GM19395 (cell line): ENCODE data around the gene LMBRD2.

Experiments used
- ATAC-seq: cut with Tn5 transposase; IDR thresholded peaks from one replicate; pipeline ENCODE4 v1.9.1; 2021; ENCODE audit warnings: mild to moderate bottlenecking, moderate library complexity; ENCODE audit not compliant: unreplicated experiment

LMBRD2 gene

DNA sequence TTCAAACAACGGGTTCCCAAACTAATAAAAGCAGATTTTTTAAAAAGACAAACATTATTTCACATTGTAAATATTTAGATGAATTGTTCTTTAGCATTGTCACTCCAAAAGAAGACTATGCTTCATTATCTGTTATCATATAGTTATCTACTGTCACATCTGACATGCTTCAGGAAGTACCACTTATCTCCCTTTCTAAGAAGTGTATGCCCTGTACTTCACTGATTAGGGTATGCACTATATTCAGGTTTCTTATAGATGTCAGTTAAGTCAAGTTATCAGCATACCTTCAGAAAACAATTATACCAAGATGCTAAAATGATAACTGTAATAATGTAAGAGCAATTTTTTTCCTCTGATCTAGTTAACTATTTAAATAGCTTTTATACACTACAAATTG is 40.4 kb downstream of the LMBRD2 start:
- ATAC-seq: no peak

- ATAC-seq: no peak
These were observed 42.8 kb downstream of the LMBRD2 start for GRCh38 chr5:36108758-36109460.

DNA sequence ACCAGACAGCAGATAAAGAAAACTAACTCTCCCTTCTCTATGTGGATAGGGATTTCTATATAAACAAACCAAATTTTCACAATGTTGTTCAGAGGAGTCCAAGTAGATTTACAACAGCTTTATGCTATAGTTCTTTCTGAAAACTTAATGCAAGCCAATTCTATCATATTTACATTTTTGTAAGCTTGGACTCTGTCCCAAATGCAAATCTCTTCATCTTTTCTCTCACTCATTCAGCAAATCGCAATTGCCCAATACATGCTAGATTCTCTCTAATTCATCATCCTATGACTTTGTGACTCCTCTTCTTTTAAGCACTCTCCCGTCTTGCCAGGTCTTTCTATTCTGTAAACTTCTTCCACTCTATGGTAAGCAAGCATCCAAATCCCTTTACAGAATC is 45.9 kb downstream of the LMBRD2 start:
- no peak for ATAC-seq

- no peak for ATAC-seq
These were observed 51.9 kb downstream of the LMBRD2 start for GRCh38 chr5:36099748-36100147.

- ATAC-seq: no peak
These were observed 55.2 kb downstream of the LMBRD2 start for GRCh38 chr5:36096486-36096885.

DNA sequence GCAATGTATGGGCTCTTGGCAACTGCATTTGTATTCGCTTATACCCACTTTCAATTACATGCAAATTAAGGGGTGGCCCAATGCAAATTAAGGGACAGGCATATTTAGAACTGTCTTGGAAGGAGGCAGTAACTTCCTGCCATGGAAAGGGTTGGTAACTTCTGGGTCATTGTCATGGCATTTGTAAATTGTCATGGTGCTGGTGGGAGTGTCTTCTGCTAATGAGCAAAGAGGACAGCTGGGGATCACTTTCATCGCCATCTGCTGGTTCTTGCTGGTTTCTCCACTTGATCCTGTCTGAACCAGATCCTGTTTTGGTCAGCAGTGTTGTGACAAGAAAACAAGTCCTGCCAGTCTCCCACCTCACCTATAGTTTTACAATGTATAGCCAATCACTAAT is 61.7 kb downstream of the LMBRD2 start:
- peak; percentile 89 for ATAC-seq

DNA sequence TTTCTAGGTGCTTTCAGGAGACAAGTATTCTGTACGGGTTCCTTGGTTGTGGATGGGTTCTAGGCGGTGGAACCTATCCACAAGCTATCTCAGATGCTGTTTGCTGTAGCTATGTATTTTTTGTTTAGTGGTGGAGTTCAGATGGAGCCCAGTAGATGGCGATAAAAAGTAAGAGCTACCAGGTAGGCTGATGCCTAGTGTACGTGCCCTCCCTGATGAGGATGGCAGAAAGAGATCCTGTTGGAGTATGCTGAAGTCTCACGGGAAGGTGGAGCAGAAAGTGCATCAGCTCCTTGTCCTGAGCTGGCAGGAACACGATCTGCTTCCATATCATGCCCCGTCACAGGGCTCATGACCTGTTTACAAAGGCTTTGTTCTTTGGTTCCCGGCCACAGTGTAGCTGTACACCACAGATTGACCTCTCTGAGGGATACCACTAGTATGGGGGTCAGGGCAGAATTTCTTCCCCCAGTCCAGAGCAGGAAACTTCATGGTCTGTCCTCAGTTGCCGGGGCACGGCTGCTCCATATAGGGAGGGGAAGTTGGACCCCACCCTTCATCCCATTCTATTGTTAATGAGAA is 72.4 kb downstream of the LMBRD2 start:
- ATAC-seq: peak; percentile 97

GRCh38 chr5:36078430-36078829 is 73.3 kb downstream of the LMBRD2 start:
- ATAC-seq: no peak

DNA sequence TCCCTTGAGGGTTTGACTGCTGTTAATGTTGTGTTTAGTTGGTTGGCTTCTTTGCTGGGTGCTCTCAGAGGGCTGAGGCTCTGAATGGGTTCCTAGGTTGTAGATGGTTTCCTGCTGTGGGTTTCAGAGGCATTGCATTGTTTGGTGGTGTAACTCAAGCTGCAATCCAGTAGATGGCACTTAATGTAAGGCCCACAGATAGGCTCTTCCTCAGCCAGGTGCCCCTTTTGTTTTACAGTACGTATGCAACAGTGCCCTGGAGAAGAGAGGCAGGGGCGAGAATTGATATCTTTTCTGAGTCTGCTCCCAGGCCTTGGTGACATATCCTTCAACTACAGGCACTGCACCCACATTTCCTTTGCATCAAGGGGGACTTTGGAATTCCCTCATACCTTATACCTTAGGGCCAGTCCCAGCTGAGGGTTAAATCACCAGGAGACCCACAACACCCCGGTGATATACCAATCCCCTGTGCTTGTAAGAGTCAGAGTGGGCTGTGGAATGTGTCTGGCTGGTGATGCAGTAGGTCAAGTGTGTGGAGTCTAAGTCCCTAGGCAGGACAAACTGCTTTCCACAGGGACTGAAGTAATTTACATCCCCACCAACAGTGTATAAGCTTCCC is 78.0 kb downstream of the LMBRD2 start:
- ATAC-seq: peak; percentile 82

- peak; percentile 75 for ATAC-seq
These were observed 80.8 kb downstream of the LMBRD2 start for GRCh38 chr5:36070687-36071571.

GRCh38 chr5:36068751-36069281 is 82.9 kb downstream of the LMBRD2 start:
- no peak for ATAC-seq

DNA sequence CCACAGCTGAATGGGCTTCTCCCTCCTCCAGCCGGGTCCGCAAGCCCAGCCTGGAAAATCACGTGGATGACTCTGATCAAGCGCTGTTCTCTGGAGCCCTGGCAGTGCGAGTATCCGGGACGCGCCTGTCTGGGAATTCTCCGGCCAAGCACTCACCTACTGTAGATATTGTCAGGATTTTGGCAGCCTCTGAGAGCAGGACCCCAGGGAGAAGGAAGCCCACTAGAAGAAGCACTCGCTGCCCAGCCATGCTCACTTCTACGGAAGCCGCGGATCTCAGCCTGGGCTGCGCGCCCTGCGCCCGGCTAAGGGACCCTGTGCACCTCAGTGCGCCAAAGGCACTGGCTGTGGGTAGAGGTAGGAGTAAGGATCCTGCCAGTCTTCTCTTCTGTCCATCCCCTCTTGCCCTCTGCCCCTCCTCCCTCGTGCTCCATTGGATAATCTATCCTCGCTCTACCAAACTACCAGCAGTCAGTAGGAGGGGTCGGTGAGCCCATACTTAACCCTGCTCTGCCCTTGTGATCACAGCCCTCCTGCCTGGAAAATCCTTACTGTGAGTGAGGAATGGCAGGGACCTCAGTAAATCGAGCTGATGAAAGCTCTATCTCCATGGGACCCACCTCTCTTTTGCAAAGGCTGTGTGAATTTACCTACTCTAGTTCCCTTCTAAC is 85.0 kb downstream of the LMBRD2 start, which contains the start of gene UGT3A2:
Gene UGT3A2 (minus strand): TSS at position 343 of the 671 bp plus-strand sequence. CDS start 93 bp downstream, at position 250.
- ATAC-seq: no peak

DNA sequence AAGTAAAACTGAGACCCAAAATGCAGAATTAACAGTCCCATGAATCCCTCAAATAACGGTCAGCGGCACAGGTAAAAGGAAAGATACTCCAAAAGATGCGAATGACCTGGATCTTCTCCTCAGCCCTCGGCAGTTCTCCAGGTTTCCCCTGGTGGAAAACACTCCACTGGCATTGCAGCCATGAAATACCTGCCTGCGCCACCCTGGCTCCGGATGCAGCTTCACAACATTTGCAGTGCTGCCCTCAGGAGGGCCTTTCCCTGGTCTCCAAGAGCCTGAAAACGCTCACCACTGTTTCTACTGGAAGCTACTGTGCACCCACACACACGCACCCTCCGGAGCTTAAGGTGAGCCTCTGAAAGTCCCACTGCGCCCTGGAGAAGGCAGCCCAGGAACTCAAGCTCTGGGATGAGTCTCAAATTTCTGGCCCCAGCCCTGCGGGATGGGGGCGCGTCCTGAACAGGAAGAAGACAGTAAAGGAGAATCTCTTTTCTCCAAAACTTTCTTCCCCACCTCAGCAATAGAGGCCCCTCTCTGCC is 85.6 kb downstream of the LMBRD2 start:
- no peak for ATAC-seq

- no peak for ATAC-seq
These were observed 91.2 kb downstream of the LMBRD2 start for GRCh38 chr5:36060420-36060887.

DNA sequence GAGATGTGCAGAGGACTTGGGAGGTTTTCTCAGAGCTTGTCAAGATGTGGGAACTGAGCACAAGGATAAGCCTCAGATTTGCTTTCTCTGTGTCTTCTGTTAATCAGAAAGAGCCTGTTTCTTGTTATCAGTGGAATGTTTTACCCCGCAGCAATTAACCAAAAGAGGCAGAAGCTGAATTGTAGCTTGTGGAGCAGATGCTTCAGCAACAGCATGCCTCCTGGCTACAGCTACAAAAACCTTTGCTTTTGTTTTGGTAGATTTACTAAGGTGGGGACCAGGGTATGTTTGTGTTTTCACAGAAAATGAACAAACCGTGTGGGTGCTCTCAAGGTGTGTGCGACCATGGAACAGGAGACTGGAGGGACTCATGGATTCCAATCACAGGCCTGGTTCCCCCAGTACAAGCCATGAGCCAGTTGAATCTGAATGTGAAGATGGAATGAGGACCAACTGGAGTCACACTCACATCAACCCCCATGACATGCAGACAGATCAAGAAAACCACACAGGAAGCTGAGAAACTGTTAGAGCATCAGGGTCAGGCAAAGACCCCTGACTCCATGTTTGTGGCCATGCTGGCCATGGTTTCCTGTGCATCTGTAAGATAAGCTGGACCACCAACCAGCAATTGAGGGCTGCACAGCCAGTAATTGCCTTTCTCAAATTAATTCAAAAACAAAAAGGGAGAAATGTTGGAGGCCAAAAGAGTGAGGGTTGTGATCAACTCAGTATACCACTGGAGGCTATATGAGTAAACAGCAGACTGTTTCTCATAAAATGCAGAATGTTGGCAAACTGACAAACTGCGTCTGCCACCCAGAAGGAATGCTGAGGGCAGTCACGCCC is 91.9 kb downstream of the LMBRD2 start:
- ATAC-seq: no peak

DNA sequence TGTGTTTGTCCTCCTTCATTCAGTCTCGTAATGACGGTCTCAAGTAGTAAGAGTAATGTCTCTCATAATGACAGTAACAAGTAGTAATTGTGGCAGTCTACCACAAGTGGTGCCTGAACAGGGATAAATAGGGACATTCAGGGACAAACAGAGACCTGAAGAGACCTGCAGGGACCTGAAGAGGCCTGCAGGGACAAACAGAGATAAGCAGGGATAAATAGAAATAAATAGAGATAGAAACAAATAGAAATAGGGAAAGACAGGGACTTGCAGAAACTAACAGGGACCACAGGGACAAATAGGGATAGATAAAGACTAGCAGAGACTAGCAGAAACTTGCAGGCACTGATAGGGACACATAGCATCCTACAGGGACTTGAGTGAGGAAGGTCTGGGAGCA is 92.9 kb downstream of the LMBRD2 start:
- ATAC-seq: no peak

GRCh38 chr5:36057386-36057785 is 94.3 kb downstream of the LMBRD2 start:
- ATAC-seq: no peak

GRCh38 chr5:36056422-36056821 is 95.3 kb downstream of the LMBRD2 start:
- no peak for ATAC-seq

DNA sequence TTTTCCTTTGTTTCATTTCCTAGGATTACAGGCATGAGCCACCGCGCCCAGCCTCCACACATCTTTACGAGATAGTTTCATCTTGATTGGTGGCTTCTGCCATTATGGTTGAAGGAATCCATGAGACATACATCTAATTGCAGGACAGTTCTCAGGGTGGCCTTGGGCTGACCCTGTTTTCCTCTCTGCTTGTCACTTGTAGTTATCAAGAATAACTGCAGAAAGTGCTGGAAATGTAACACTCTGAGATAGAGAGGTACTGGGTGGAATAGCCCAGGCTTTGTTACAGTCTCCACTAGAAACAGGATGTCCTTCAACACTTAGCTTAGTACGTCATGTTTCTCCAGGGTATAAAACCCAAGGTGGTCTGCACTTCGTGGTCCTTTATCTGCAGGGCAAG is 95.7 kb downstream of the LMBRD2 start:
- no peak for ATAC-seq
